GM13977 (cell line): ENCODE results near the gene YY1.
"Not testable (repeated sequence)": the region's sequence is repeated elsewhere in the genome, so short reads cannot be mapped to it uniquely, and the experiment has no call there.

Experiments
- DNase-seq: peaks from one replicate; pipeline ENCODE4 v3.0.0; 2012; ENCODE audit warnings: low spot score
- CTCF ChIP-seq: IDR thresholded peaks from 2 replicates; pipeline ENCODE4 v1.5.1; 2012; ENCODE audit warnings: mild to moderate bottlenecking, control low read depth; ENCODE audit not compliant: insufficient read depth; ENCODE audit errors: extremely low read depth, missing control alignments
- in situ Hi-C: fragments of 300-500 bp; cut with MboI; formaldehyde crosslinking; loops from one replicate; pipeline ENCODE4 v1.12.0; 2022; ENCODE audit warnings: low sequenced_read_pairs, low pct_unique_long_range_greater_than_20kb, mixed read lengths, inconsistent platforms; ENCODE audit not compliant: unreplicated experiment

YY1 gene

GRCh38 chr14:100223332-100224201 is 15.4 kb upstream of the YY1 start:
- in situ Hi-C loops: no loop called here
- no peak for DNase-seq
- TF ChIP-seq CTCF: no peak

GRCh38 chr14:100224229-100224866 is 14.6 kb upstream of the YY1 start:
- DNase-seq: no peak
- in situ Hi-C loops: no loop called here
- TF ChIP-seq CTCF: no peak

GRCh38 chr14:100225169-100225568 is 13.8 kb upstream of the YY1 start:
- in situ Hi-C loops: no loop called here
- no peak for TF ChIP-seq CTCF
- DNase-seq: no peak

GRCh38 chr14:100230361-100230760 is 8.6 kb upstream of the YY1 start:
- in situ Hi-C loops: no loop called here
- DNase-seq: no peak
- no peak for TF ChIP-seq CTCF

GRCh38 chr14:100234511-100234910 is 4.4 kb upstream of the YY1 start:
- TF ChIP-seq CTCF: no peak
- in situ Hi-C loops: no loop called here
- no peak for DNase-seq

GRCh38 chr14:100236271-100236818 is 2.6 kb upstream of the YY1 start:
- DNase-seq, in situ Hi-C loops: not testable (repeated sequence)

GRCh38 chr14:100236881-100237280 is 2.1 kb upstream of the YY1 start:
- DNase-seq: no peak
- no peak for TF ChIP-seq CTCF
- in situ Hi-C loops: no loop called here
